Measurements from ENCODE around the gene TRMT61B. TPM values are rescaled to one million over a fixed set of nuclear protein-coding genes. Genes with fewer than 3 reads are reported as not detected.

Gene TRMT61B
- total and polyA plus RNA-seq, 9 of the 15 experiments (the other 6 are each of a cell fraction or from before 2014, with no cell fraction given) = 13.2 to 28.3 (median 19.5) TPM

- TF ChIP-seq, protein P1, sequence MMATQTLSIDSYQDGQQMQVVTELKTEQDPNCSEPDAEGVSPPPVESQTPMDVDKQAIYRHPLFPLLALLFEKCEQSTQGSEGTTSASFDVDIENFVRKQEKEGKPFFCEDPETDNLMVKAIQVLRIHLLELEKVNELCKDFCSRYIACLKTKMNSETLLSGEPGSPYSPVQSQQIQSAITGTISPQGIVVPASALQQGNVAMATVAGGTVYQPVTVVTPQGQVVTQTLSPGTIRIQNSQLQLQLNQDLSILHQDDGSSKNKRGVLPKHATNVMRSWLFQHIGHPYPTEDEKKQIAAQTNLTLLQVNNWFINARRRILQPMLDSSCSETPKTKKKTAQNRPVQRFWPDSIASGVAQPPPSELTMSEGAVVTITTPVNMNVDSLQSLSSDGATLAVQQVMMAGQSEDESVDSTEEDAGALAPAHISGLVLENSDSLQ (IDR thresholded peaks at IDR 0.05) = peak; percentile 33
- TF ChIP-seq, protein P2, sequence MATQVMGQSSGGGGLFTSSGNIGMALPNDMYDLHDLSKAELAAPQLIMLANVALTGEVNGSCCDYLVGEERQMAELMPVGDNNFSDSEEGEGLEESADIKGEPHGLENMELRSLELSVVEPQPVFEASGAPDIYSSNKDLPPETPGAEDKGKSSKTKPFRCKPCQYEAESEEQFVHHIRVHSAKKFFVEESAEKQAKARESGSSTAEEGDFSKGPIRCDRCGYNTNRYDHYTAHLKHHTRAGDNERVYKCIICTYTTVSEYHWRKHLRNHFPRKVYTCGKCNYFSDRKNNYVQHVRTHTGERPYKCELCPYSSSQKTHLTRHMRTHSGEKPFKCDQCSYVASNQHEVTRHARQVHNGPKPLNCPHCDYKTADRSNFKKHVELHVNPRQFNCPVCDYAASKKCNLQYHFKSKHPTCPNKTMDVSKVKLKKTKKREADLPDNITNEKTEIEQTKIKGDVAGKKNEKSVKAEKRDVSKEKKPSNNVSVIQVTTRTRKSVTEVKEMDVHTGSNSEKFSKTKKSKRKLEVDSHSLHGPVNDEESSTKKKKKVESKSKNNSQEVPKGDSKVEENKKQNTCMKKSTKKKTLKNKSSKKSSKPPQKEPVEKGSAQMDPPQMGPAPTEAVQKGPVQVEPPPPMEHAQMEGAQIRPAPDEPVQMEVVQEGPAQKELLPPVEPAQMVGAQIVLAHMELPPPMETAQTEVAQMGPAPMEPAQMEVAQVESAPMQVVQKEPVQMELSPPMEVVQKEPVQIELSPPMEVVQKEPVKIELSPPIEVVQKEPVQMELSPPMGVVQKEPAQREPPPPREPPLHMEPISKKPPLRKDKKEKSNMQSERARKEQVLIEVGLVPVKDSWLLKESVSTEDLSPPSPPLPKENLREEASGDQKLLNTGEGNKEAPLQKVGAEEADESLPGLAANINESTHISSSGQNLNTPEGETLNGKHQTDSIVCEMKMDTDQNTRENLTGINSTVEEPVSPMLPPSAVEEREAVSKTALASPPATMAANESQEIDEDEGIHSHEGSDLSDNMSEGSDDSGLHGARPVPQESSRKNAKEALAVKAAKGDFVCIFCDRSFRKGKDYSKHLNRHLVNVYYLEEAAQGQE (IDR thresholded peaks at IDR 0.05; ENCODE audit: borderline replicate concordance) = peak; percentile 55; the same call in 1 of the 2 replicates
- TF ChIP-seq, protein P2 (CRISPR knock-in tag; IDR thresholded peaks at IDR 0.05; ENCODE audit: low read depth) = no peak
- 0 out of 2 replicates have a peak, but pooled peaks have one; percentile 32 for TF ChIP-seq RAD51 (IDR thresholded peaks at IDR 0.05; ENCODE audit: borderline replicate concordance, low read depth)
- TF ChIP-seq MXI1 (IDR thresholded peaks at IDR 0.05; ENCODE audit: low read depth, low read length) = peak; percentile 94
- 0 out of 2 replicates have a peak, but pooled peaks have one; percentile 13 for TF ChIP-seq TOE1 (IDR thresholded peaks at IDR 0.05; ENCODE audit: borderline replicate concordance)
- TF ChIP-seq TOE1 (CRISPR knock-in tag; IDR thresholded peaks at IDR 0.05; ENCODE audit: borderline replicate concordance, low read depth) = no peak
- TF ChIP-seq ZNF551 (CRISPR knock-in tag; IDR thresholded peaks at IDR 0.05) = no peak
- no peak for TF ChIP-seq HBP1 (CRISPR knock-in tag; IDR thresholded peaks at IDR 0.05)
- no peak for TF ChIP-seq EWSR1 (IDR thresholded peaks at IDR 0.05; ENCODE audit: borderline replicate concordance, low read depth, partially characterized antibody)
- TF ChIP-seq, protein P3, sequence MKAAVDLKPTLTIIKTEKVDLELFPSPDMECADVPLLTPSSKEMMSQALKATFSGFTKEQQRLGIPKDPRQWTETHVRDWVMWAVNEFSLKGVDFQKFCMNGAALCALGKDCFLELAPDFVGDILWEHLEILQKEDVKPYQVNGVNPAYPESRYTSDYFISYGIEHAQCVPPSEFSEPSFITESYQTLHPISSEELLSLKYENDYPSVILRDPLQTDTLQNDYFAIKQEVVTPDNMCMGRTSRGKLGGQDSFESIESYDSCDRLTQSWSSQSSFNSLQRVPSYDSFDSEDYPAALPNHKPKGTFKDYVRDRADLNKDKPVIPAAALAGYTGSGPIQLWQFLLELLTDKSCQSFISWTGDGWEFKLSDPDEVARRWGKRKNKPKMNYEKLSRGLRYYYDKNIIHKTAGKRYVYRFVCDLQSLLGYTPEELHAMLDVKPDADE (conservative IDR thresholded peaks at IDR 0.05; ENCODE audit: control insufficient read depth, low read depth, low read length) = peak; percentile 71; the same call in 1 of the 2 replicates
- TF ChIP-seq USF2 (CRISPR knock-in tag; IDR thresholded peaks at IDR 0.05) = peak; percentile 61
- 0 out of 2 replicates have a peak, but pooled peaks have one; percentile 24 for TF ChIP-seq RBM14 (IDR thresholded peaks at IDR 0.05; ENCODE audit: borderline replicate concordance, insufficient read depth, low read depth, low read length)
- TF ChIP-seq YBX1 (IDR thresholded peaks at IDR 0.05) = no peak
Observed at GRCh38 chr2:28895189-28895893, 25.2 kb upstream of the TRMT61B start (continued).
